Measurements from ENCODE around the gene CAVIN2.
"Not testable (repeated sequence)": the region's sequence is repeated elsewhere in the genome, so short reads cannot be mapped to it uniquely, and the experiment has no call there.

CAVIN2 gene

GRCh38 chr2:191800874-191801273 is 46.0 kb downstream of the CAVIN2 start:
- DNase-seq, result no peak

GRCh38 chr2:191799526-191799925 is 47.4 kb downstream of the CAVIN2 start:
- no peak for DNase-seq

GRCh38 chr2:191797942-191798876 is 48.7 kb downstream of the CAVIN2 start:
- no peak for DNase-seq

- DNase-seq, result no peak
Observed at GRCh38 chr2:191797500-191797899, 49.4 kb downstream of the CAVIN2 start.

GRCh38 chr2:191795715-191796114 is 51.2 kb downstream of the CAVIN2 start:
- no peak for DNase-seq

GRCh38 chr2:191791953-191792560 is 54.8 kb downstream of the CAVIN2 start:
- DNase-seq, result no peak

- no peak for DNase-seq
Observed at GRCh38 chr2:191790737-191791136, 56.2 kb downstream of the CAVIN2 start.

- DNase-seq, result no peak
Observed at GRCh38 chr2:191789796-191790195, 57.1 kb downstream of the CAVIN2 start.

- DNase-seq, result no peak
Observed at GRCh38 chr2:191786694-191787093, 60.2 kb downstream of the CAVIN2 start.

GRCh38 chr2:191785651-191786050 is 61.2 kb downstream of the CAVIN2 start:
- DNase-seq, result not testable (repeated sequence)
